ENCODE data around the gene PDGFRB. TPM values are rescaled to one million over a fixed set of nuclear protein-coding genes. Genes with fewer than 3 reads are reported as not detected.

Gene PDGFRB
- total and polyA plus RNA-seq, 4 donors, result 5.2 to 13.1 (median 8.3) TPM

DNA sequence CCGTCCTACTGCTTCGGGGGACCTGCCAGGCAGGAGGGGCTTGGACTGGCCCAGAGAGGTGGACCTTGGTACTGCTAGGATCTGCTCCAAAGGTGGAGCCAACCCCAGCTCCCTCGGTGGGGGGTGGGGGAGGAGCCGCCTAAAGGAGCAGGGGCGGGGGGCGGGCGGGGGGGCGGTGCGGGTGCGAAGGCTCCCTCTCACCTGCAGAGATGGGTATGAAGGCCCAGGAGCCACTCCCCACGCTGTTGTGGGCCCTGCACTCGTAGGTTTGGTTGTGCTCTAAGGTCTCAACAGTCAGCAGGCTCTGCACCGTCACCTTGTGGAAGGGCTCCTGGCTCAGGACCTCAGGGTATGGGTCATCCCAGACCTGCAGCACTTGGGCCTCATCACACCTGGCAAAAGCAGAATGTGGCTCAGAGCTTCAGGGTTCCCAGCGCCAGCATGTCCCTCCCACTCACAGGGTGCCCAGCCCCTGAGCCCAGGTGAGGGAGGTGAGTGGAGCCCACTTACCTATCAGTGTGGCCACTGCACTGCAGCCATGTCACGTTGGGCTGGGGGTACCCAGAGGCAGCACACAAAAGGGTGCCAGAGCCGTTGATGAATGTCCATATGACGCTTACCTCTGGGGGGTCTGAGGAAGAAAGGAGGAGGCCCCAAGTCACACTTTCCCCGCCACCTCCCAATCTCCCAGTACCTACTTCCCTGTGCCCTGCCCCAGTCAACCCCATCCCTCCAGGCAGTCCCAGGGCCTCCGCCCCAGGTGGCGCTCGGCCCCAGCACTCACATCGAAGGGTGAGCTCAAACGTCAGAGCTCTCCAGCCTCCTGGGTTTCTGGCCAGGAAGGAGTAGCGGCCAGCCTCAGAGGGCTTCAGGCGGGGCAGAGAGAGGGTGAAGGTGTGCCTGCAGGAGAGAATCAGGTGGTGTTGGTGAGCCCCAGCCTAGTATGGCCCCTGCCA is 85.7 kb downstream of the PDGFRB start:
- 84% methylated on average over 25 of the region's 25 CpGs for WGBS
- Histone ChIP-seq H3K27me3 (ENCODE audit: control insufficient read depth in 4 of 4, insufficient read depth in 4 of 4, low read length in 3 of 4) (no peaks in the 10 kb centered on the region), H3K9me3 (ENCODE audit: control insufficient read depth in 4 of 4, low read length in 3 of 4) (peaks cover 0 to 6% (median 0%) of the 10 kb centered on the region in 4 donors), H3K36me3 (ENCODE audit: control insufficient read depth in 4 of 4, insufficient read depth in 3 of 4, low read depth in 1 of 4, low read length in 3 of 4) (no peaks in the 10 kb centered on the region), H3K27ac (ENCODE audit: low read depth in 1 of 2, low read length in 2 of 2) (no peak overlapping the region), H3K4me1 (ENCODE audit: control insufficient read depth in 4 of 4, insufficient read depth in 4 of 4, low read length in 3 of 4) (peaks cover 0 to 6% (median 0%) of the 10 kb centered on the region in 4 donors), H3K4me3 (ENCODE audit: low read depth in 1 of 3, low read length in 3 of 3) (no peak overlapping the region), H3K9ac (ENCODE audit: low read depth in 1 of 2, low read length in 2 of 2) (no peak overlapping the region)
- DNase-seq (ENCODE audit: low spot score), result no peak
- TF ChIP-seq YY1 (IDR thresholded peaks at IDR 0.05) (no peak), TAF1 (conservative IDR thresholded peaks at IDR 0.05) (no peak), HNF4A (conservative IDR thresholded peaks at IDR 0.05) (no peak), RAD21 (IDR thresholded peaks at IDR 0.05) (no peak), HNF4G (IDR thresholded peaks at IDR 0.05) (no peak), FOXA1 (IDR thresholded peaks at IDR 0.05) (no peak), NR2F2 (IDR thresholded peaks at IDR 0.05) (no peak), SP1 (IDR thresholded peaks at IDR 0.05) (no peak), JUND (IDR thresholded peaks at IDR 0.05) (no peak), MAX (IDR thresholded peaks at IDR 0.05) (no peak), FOXA2 (IDR thresholded peaks at IDR 0.05) (no peak), GABPA (IDR thresholded peaks at IDR 0.05 in 1 of 2, conservative IDR thresholded peaks at IDR 0.05 in 1 of 2) (no peak), CTCF (IDR thresholded peaks at IDR 0.05; ENCODE audit: low read depth, low read length, missing input control) (no peak), RXRA (IDR thresholded peaks at IDR 0.05) (no peak), ZBTB33 (IDR thresholded peaks at IDR 0.05) (no peak), EGR1 (IDR thresholded peaks at IDR 0.05; ENCODE audit: low read depth in 2 of 2) (no peak)
- TF ChIP-seq, protein P1, sequence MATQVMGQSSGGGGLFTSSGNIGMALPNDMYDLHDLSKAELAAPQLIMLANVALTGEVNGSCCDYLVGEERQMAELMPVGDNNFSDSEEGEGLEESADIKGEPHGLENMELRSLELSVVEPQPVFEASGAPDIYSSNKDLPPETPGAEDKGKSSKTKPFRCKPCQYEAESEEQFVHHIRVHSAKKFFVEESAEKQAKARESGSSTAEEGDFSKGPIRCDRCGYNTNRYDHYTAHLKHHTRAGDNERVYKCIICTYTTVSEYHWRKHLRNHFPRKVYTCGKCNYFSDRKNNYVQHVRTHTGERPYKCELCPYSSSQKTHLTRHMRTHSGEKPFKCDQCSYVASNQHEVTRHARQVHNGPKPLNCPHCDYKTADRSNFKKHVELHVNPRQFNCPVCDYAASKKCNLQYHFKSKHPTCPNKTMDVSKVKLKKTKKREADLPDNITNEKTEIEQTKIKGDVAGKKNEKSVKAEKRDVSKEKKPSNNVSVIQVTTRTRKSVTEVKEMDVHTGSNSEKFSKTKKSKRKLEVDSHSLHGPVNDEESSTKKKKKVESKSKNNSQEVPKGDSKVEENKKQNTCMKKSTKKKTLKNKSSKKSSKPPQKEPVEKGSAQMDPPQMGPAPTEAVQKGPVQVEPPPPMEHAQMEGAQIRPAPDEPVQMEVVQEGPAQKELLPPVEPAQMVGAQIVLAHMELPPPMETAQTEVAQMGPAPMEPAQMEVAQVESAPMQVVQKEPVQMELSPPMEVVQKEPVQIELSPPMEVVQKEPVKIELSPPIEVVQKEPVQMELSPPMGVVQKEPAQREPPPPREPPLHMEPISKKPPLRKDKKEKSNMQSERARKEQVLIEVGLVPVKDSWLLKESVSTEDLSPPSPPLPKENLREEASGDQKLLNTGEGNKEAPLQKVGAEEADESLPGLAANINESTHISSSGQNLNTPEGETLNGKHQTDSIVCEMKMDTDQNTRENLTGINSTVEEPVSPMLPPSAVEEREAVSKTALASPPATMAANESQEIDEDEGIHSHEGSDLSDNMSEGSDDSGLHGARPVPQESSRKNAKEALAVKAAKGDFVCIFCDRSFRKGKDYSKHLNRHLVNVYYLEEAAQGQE (IDR thresholded peaks at IDR 0.05), result no peak
- TF ChIP-seq, protein P2, sequence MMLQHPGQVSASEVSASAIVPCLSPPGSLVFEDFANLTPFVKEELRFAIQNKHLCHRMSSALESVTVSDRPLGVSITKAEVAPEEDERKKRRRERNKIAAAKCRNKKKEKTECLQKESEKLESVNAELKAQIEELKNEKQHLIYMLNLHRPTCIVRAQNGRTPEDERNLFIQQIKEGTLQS (IDR thresholded peaks at IDR 0.05), result no peak
